Heart left ventricle (tissue), 16 donors: ENCODE results near the gene LRPPRC. TPM values are rescaled to one million over a fixed set of nuclear protein-coding genes. Genes with fewer than 3 reads are reported as not detected.

ENCODE experiments used
- ATAC-seq, 4 donors: fragments of 200-7000 bp; cut with Tn5 transposase; one replicate each; pipeline ENCODE4 v1.9.1; 2020 to 2022; ENCODE audit warnings: moderate library complexity in 4 of 4, mild to moderate bottlenecking in 3 of 4, moderate number of reproducible peaks in 1 of 4
- DNase-seq, 5 donors: peaks; one replicate each; pipeline ENCODE4 v3.0.0-alpha.2; 2020
- H3K27ac ChIP-seq, 12 donors: fragments of 200-600 bp; sonication (generic) in 4 of 12; one replicate each; pipeline versions ENCODE4 v1.5.0 to v1.8.0; 2016 to 2022; ENCODE audit warnings: mild to moderate bottlenecking in 2 of 12
- H3K27me3 ChIP-seq, 9 donors: fragments of 200-600 bp; sonication (generic) in 2 of 9; one replicate each; pipeline versions ENCODE4 v1.5.1 to v1.8.0; 2016 to 2022; ENCODE audit warnings: mild to moderate bottlenecking in 3 of 9
- H3K36me3 ChIP-seq, 9 donors: fragments of 200-600 bp; sonication (generic) in 2 of 9; one replicate each; pipeline versions ENCODE4 v1.5.0 to v1.8.0; 2018 to 2022; ENCODE audit warnings: mild to moderate bottlenecking in 2 of 9
- H3K4me1 ChIP-seq, 12 donors: fragments of 200-600 bp; sonication (generic) in 4 of 12; one replicate each; pipeline versions ENCODE4 v1.5.0 to v1.8.0; 2016 to 2022; ENCODE audit warnings: mild to moderate bottlenecking in 3 of 12
- H3K4me3 ChIP-seq, 12 donors: fragments of 200-600 bp; sonication (generic) in 4 of 12; one replicate each; pipeline versions ENCODE4 v1.5.0 to v1.8.0; 2017 to 2022; ENCODE audit warnings: mild to moderate bottlenecking in 9 of 12, moderate library complexity in 4 of 12
- H3K9me3 ChIP-seq, 12 donors: fragments of 200-600 bp; sonication (generic) in 4 of 12; one replicate each; pipeline versions ENCODE4 v1.5.0 to v1.8.0; 2016 to 2022; ENCODE audit warnings: mild to moderate bottlenecking in 1 of 12
- POLR2A ChIP-seq, 2 donors: fragments of 450-650 bp; IDR thresholded peaks; one replicate each; pipeline ENCODE4 v1.6.1; 2017; ENCODE audit warnings: antibody characterized with exemption in 2 of 2, mild to moderate bottlenecking in 2 of 2, moderate library complexity in 2 of 2
- WGBS, 4 donors: extraction: QIAGEN DNeasy Blood & Tissue Kit in 2 of 4; methylation state at CpG; one replicate each; pipeline versions ENCODE4 v1.1.5 to v1.1.7; 2013 to 2018; 5-methylcytosine and 5-hydroxymethylcytosine counted together
- intact Hi-C, 10 donors: fragments of 100-400 bp; cut with DNase I; formaldehyde crosslinking; loops; one replicate each; pipeline versions ENCODE4 v1.11.1 to v1.14.2; 2022
- polyA plus RNA-seq, 2 donors: library from polyadenylated mRNA; stranded (reverse); fragments of 200-250 nt; gene quantifications; one replicate each; pipeline ENCODE4 v1.2.3, GENCODE V29; 2013
- total RNA-seq, 9 donors: library from RNA; depleted of rRNA in 2 of 9; stranded (reverse); fragments of >200 nt in 2 of 9; fragmentation: NEBNext Ultra II Directional in 3 of 9; extraction: Animal tissue kit (Norgen Biotek cat#: 25700) in 3 of 9; gene quantifications; one replicate each; pipeline versions ENCODE4 v1.1.0 to v1.2.4, GENCODE V29; 2016 to 2023
- TF ChIP-seq, protein P1 (sequence below), 12 donors: fragments of 200-600 bp; sonication (generic) in 4 of 12; IDR thresholded peaks; one replicate each; pipeline versions ENCODE4 v1.5.0 to v1.8.0; 2018 to 2022; ENCODE audit warnings: antibody characterized with exemption in 12 of 12, mild to moderate bottlenecking in 5 of 12
- donor health status: ischemic (EF 13 %, LVEDD 7.1; RV severe dilation, severe dysfunction).
- donor health status: healthy with polysubstance abuse.
- donor health status: DM: no; HTN: yes; CAD: no.
- donor health status: DM: no; HTN: no; CAD: no.
- donor health status: ischemic (EF 25% LVEDD 6.9; RV normal size, moderate dysfunction).
- donor health status: ischemic (EF 25% LVEDD 5.7; RV mildly dilated, moderate dysfunction).
- donor health status: healthy.
- donor health status: DM: yes; HTN: yes; CAD: no.
- donor health status: ischemic (EF 35%, LVEDD 5.7; RV mildly dilated, moderate dysfunction).
- donor health status: nonischemic (EF 11% LVEDD 7.7; RV severe dilation, severe dysfunction).
- donor health status: DM: yes; HTN: yes; CAD: no.
- donor health status: PGD.
- donor health status: ischemic (EF 29% LVEDD 5.4; RV normal size, mild dysfunction).
- donor health status: nonischemic (EF 23%, LVEDD 6.1; RV moderate dilation, normal function).

The LRPPRC gene
- total and polyA plus RNA-seq, 11 donors = 23.2 to 117 (median 88.0) TPM

DNA sequence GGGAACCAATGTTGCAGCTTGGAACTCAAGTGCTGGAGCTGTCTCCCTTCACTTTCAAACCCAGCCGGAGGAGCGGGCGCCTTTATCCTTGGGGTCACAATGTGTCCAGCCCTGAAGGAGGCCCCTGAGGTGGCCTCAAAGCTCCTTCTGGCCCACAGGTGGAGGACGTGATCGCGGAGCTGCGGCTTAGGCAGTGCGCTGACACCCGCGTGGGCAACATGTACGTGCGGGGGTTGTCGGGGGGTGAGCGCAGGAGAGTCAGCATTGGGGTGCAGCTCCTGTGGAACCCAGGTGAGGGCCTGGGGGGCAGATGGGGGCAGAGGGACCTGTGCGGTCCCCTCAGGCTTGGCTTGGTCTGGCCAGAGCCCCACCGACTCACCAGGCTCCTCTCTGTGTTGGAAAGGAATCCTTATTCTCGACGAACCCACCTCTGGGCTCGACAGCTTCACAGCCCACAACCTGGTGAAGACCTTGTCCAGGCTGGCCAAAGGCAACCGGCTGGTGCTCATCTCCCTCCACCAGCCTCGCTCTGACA, 143.5 kb downstream of the LRPPRC start:
- no peak overlapping the region for H3K4me3 ChIP-seq
- H3K27me3 ChIP-seq = peaks cover 0 to 54% (median 13%) of the 10 kb centered on the region in 9 donors

DNA sequence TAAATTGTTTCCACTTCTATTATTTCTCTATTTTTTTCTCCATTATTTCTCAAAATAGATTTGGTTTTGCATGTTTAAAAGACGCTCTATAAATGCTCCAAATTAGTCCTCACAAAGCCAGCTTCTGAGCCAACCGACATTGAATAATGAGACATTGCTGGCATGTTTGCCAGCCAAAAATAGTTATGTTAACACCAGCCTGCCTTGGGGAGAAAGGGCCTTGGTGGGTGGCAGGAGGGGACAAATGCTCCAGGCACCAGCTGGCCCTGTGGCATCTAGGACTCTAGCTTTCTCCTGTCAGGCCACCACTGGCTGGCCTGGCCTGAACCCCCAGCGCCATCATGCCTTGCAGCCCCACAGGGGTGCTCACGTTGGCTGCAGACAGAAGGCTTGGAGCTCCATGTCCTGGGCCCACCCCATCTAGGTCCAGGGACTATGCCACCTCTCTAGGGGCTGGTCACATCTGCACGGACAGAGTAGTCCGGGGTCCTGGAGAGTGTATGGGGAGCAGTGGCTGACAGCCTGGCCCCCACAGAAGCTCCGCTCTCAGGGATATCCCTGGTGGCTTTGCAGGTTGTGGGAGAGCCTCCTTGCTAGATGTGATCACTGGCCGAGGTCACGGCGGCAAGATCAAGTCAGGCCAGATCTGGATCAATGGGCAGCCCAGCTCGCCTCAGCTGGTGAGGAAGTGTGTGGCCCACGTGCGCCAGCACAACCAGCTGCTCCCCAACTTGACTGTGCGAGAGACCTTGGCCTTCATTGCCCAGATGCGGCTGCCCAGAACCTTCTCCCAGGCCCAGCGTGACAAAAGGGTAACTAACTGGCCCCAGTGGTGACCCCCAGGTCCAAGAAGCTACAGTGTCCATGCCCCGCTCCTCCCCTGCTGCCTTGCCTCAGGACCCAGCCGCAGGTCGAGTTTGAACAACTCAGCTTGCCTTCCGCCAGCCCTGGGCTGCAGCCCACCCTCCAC, 144.5 kb downstream of the LRPPRC start:
- ATAC-seq (no peak), DNase-seq (no peak)
- TF ChIP-seq, protein P1, sequence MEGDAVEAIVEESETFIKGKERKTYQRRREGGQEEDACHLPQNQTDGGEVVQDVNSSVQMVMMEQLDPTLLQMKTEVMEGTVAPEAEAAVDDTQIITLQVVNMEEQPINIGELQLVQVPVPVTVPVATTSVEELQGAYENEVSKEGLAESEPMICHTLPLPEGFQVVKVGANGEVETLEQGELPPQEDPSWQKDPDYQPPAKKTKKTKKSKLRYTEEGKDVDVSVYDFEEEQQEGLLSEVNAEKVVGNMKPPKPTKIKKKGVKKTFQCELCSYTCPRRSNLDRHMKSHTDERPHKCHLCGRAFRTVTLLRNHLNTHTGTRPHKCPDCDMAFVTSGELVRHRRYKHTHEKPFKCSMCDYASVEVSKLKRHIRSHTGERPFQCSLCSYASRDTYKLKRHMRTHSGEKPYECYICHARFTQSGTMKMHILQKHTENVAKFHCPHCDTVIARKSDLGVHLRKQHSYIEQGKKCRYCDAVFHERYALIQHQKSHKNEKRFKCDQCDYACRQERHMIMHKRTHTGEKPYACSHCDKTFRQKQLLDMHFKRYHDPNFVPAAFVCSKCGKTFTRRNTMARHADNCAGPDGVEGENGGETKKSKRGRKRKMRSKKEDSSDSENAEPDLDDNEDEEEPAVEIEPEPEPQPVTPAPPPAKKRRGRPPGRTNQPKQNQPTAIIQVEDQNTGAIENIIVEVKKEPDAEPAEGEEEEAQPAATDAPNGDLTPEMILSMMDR (IDR thresholded peaks at IDR 0.05) = no peak
- TF ChIP-seq POLR2A (IDR thresholded peaks at IDR 0.05) = no peak
- Histone ChIP-seq H3K27me3 (peaks cover 0 to 45% (median 13%) of the 10 kb centered on the region in 9 donors), H3K9me3 (no peaks in the 10 kb centered on the region), H3K27ac (no peak overlapping the region), H3K4me3 (no peak overlapping the region), H3K4me1 (no peaks in the 10 kb centered on the region), H3K36me3 (no peaks in the 10 kb centered on the region)
- intact Hi-C loops = no loop called here
- WGBS, 4 donors = 80 to 92% (median 85%) methylated on average over 10 to 20 of the region's 20 CpGs

More for the DNA sequence above, 143.5 kb downstream of the LRPPRC start:
- 91 to 94% (median 93%) methylated on average over 10 to 21 of the region's 21 CpGs for WGBS, 4 donors
- Histone ChIP-seq H3K36me3 (no peaks in the 10 kb centered on the region), H3K9me3 (no peaks in the 10 kb centered on the region), H3K4me1 (no peaks in the 10 kb centered on the region), H3K27ac (no peak overlapping the region)
- intact Hi-C loops = no loop called here
- ATAC-seq = peak in 1 of 4 donors; percentile 18
- TF ChIP-seq, protein P1 (IDR thresholded peaks at IDR 0.05) = no peak
- TF ChIP-seq POLR2A (IDR thresholded peaks at IDR 0.05) = no peak
- DNase-seq = no peak

DNA sequence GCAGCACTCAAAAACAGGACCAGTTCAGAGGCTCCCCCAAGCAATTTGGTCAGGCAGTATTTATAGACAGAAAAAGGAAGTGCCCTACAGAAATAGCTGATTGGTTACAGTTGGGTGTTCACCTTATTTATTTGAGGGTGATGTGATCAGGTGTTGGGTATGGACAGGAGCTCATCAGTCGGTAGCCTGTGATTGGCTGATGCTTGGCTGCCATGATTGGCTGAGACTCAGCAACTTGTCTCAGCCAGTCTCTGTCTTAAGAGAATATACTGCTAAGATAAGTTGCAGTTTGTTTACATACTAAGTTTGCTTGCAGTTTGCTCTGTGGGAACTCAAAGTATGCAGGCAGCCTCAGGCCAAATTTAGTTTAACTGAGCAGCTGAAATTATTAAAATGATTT, 147.6 kb downstream of the LRPPRC start:
- Histone ChIP-seq H3K27me3 (peaks cover 0 to 15% (median 2%) of the 10 kb centered on the region in 9 donors), H3K4me3 (no peak overlapping the region), H3K4me1 (no peaks in the 10 kb centered on the region), H3K9me3 (no peaks in the 10 kb centered on the region), H3K36me3 (no peaks in the 10 kb centered on the region), H3K27ac (no peak overlapping the region)
- TF ChIP-seq, protein P1 (IDR thresholded peaks at IDR 0.05) = no peak
- no peak for TF ChIP-seq POLR2A (IDR thresholded peaks at IDR 0.05)
- intact Hi-C loops = no loop called here
- ATAC-seq = no peak
- DNase-seq = no peak
- 78 to 100% (median 83%) methylated on average over 1 of the region's 1 CpG for whole genome bisulfite sequencing, 4 donors

DNA sequence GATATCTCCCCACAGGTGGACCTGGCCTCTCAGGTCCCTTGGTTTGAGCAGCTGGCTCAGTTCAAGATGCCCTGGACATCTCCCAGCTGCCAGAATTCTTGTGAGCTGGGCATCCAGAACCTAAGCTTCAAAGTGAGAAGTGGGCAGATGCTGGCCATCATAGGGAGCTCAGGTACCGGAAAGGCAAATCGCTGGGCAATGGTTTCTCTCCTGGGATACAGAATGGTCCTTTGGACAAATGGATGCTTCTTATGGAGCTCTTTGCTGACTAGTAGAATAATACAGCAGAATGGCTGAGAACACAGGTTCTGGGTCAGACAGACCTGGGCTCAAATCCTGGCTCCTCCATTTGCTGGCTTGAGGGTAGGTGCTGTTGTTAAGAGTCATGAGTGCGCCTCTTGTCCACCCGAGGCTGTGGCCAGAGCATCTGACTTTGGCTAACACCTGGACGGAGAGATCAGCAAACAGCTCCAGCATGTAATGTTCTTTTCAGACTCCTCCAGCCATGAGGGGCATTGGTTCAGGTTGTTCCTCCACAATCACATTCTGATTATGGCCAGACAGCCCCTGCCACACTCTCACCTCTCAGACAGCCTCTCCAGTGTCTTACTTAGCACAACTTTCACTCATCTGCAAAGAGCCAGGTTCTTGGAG, 149.5 kb downstream of the LRPPRC start:
- intact Hi-C loops = no loop called here
- DNase-seq (no peak), ATAC-seq (no peak)
- H3K27me3 ChIP-seq = peaks cover 0 to under 1% (median 0%) of the 10 kb centered on the region in 9 donors
- 84 to 92% (median 86%) methylated on average over 5 of the region's 5 CpGs for WGBS, 4 donors
- no peaks in the 10 kb centered on the region for H3K4me1 ChIP-seq
- no peaks in the 10 kb centered on the region for H3K9me3 ChIP-seq
- TF ChIP-seq, protein P1 (IDR thresholded peaks at IDR 0.05) = no peak
- no peak for TF ChIP-seq POLR2A (IDR thresholded peaks at IDR 0.05)
- no peak overlapping the region for H3K4me3 ChIP-seq
- H3K27ac ChIP-seq = no peak overlapping the region
- no peaks in the 10 kb centered on the region for H3K36me3 ChIP-seq
